NCI-H1436 (cell line): ENCODE measurements around the gene DPP3.

Experiments used
- DNase-seq: peaks from one replicate; lab custom pipeline; 2025; lab: John Stamatoyannopoulos, UW

Gene DPP3

GRCh38 chr11:66556086-66556485 is 75.9 kb downstream of the DPP3 start:
- DNase-seq, result no peak

- no peak for DNase-seq
Measured at GRCh38 chr11:66557733-66558326, 77.6 kb downstream of the DPP3 start.
